GM15510 (cell line): ENCODE data around the gene SF1.

Experiments used
- POLR2A ChIP-seq: IDR thresholded peaks from 3 replicates; pipeline ENCODE4 v1.6.1; 2011; ENCODE audit warnings: borderline replicate concordance; ENCODE audit not compliant: insufficient read length; ENCODE audit errors: extremely low read depth

The SF1 gene

GRCh38 chr11:64724863-64725532 is 53.3 kb downstream of the SF1 start:
- no peak for TF ChIP-seq POLR2A

GRCh38 chr11:64723907-64724862 is 54.2 kb downstream of the SF1 start:
- TF ChIP-seq POLR2A = no peak

- TF ChIP-seq POLR2A = no peak
Measured at GRCh38 chr11:64723117-64723906, 55.0 kb downstream of the SF1 start, which contains the start of gene NRXN2. Gene NRXN2 (minus strand): TSS chr11:64723197. CDS start chr11:64713699, 9,498 bp downstream.

- TF ChIP-seq POLR2A = no peak
Measured at GRCh38 chr11:64722141-64723065, 55.9 kb downstream of the SF1 start.

- TF ChIP-seq POLR2A = no peak
Measured at GRCh38 chr11:64721359-64721699, 57.0 kb downstream of the SF1 start.

GRCh38 chr11:64720640-64721358 is 57.5 kb downstream of the SF1 start:
- TF ChIP-seq POLR2A = no peak

- TF ChIP-seq POLR2A = no peak
Measured at GRCh38 chr11:64720167-64720566, 58.2 kb downstream of the SF1 start.

- no peak for TF ChIP-seq POLR2A
Measured at GRCh38 chr11:64719406-64719805, 58.9 kb downstream of the SF1 start.

GRCh38 chr11:64718780-64719124 is 59.6 kb downstream of the SF1 start:
- TF ChIP-seq POLR2A = no peak

GRCh38 chr11:64718084-64718779 is 60.1 kb downstream of the SF1 start:
- no peak for TF ChIP-seq POLR2A

- no peak for TF ChIP-seq POLR2A
Measured at GRCh38 chr11:64717268-64717578, 61.1 kb downstream of the SF1 start.

- no peak for TF ChIP-seq POLR2A
Measured at GRCh38 chr11:64716473-64717267, 61.7 kb downstream of the SF1 start.
